ENCODE measurements around the gene PLPP2. TPM values are rescaled to one million over a fixed set of nuclear protein-coding genes. Genes with fewer than 3 reads are reported as not detected.

The PLPP2 gene
- total and polyA plus RNA-seq, 2 experiments from 2014 or later, result 9.9 to 20.2 TPM

DNA sequence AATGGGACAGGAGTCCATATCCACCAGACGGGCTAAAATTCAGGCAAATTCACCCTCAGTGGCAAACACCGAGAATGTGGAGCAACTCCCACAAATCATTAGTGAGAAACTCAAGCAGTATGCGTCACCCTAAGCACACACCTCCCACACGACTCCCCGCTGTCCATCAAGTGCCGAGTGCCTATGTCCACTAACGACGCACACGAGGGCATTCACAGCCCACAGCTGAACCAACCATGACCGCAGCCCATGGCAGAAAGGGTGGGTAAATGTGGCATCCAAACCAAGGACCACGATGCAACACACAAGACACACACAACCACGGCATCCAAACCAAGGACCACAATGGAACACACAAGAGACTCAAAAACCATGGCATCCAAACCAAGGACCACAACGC, 31.4 kb upstream of the PLPP2 start:
- peaks cover 19% of the 10 kb centered on the region for H3K79me2 ChIP-seq
- no peak for DNase-seq (ENCODE audit: low spot score)
- H3K27ac ChIP-seq, result no peak overlapping the region
- WGBS (ENCODE audit: low lambda C conversion rate, missing lambda C conversion rate), result 97% methylated on average over 13 of the region's 13 CpGs
- H3K4me2 ChIP-seq, result no peak overlapping the region
- H3K27me3 ChIP-seq, result no peaks in the 10 kb centered on the region
- H4K20me1 ChIP-seq (ENCODE audit: insufficient read depth, poor library complexity, severe bottlenecking), result no peaks in the 10 kb centered on the region
- H3K4me3 ChIP-seq, result no peak overlapping the region
- H2AFZ ChIP-seq, result no peak overlapping the region
- H3K9me3 ChIP-seq (ENCODE audit: low read depth), result no peaks in the 10 kb centered on the region
- H3K36me3 ChIP-seq (replicated peaks; ENCODE audit: insufficient read depth, low read depth), result peaks cover 4% of the 10 kb centered on the region
- TF ChIP-seq EZH2 (IDR thresholded peaks at IDR 0.05; ENCODE audit: borderline replicate concordance) (no peak), EZH2phosphoT487 (IDR thresholded peaks at IDR 0.05; ENCODE audit: low read depth, severe bottlenecking, unreplicated experiment) (no peak)
- TF ChIP-seq, protein P1, sequence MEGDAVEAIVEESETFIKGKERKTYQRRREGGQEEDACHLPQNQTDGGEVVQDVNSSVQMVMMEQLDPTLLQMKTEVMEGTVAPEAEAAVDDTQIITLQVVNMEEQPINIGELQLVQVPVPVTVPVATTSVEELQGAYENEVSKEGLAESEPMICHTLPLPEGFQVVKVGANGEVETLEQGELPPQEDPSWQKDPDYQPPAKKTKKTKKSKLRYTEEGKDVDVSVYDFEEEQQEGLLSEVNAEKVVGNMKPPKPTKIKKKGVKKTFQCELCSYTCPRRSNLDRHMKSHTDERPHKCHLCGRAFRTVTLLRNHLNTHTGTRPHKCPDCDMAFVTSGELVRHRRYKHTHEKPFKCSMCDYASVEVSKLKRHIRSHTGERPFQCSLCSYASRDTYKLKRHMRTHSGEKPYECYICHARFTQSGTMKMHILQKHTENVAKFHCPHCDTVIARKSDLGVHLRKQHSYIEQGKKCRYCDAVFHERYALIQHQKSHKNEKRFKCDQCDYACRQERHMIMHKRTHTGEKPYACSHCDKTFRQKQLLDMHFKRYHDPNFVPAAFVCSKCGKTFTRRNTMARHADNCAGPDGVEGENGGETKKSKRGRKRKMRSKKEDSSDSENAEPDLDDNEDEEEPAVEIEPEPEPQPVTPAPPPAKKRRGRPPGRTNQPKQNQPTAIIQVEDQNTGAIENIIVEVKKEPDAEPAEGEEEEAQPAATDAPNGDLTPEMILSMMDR (IDR thresholded peaks at IDR 0.05; ENCODE audit: poor library complexity), result no peak
- H3K4me1 ChIP-seq (ENCODE audit: insufficient read depth), result no peaks in the 10 kb centered on the region
- H3K9me2 ChIP-seq (replicated peaks; ENCODE audit: insufficient read depth), result no peaks in the 10 kb centered on the region

GRCh38 chr19:318509-318774, 27.2 kb upstream of the PLPP2 start:
- Histone ChIP-seq H3K4me3 (no peak overlapping the region), H4K20me1 (ENCODE audit: insufficient read depth, poor library complexity, severe bottlenecking) (peaks cover 3% of the 10 kb centered on the region), H3K27ac (no peak overlapping the region), H3K36me3 (replicated peaks; ENCODE audit: insufficient read depth, low read depth) (no peaks in the 10 kb centered on the region), H3K4me2 (no peak overlapping the region), H3K9me3 (ENCODE audit: low read depth) (no peaks in the 10 kb centered on the region), H3K9me2 (replicated peaks; ENCODE audit: insufficient read depth) (no peaks in the 10 kb centered on the region), H3K4me1 (ENCODE audit: insufficient read depth) (no peaks in the 10 kb centered on the region), H2AFZ (no peak overlapping the region), H3K27me3 (no peaks in the 10 kb centered on the region), H3K79me2 (peaks cover 35% of the 10 kb centered on the region)
- DNase-seq (ENCODE audit: low spot score), result no peak
- TF ChIP-seq EZH2 (IDR thresholded peaks at IDR 0.05; ENCODE audit: borderline replicate concordance) (no peak), EZH2phosphoT487 (IDR thresholded peaks at IDR 0.05; ENCODE audit: low read depth, severe bottlenecking, unreplicated experiment) (no peak)
- TF ChIP-seq, protein P1 (IDR thresholded peaks at IDR 0.05; ENCODE audit: poor library complexity), result no peak
- 97% methylated on average over 5 of the region's 5 CpGs for WGBS (ENCODE audit: low lambda C conversion rate, missing lambda C conversion rate)

DNA sequence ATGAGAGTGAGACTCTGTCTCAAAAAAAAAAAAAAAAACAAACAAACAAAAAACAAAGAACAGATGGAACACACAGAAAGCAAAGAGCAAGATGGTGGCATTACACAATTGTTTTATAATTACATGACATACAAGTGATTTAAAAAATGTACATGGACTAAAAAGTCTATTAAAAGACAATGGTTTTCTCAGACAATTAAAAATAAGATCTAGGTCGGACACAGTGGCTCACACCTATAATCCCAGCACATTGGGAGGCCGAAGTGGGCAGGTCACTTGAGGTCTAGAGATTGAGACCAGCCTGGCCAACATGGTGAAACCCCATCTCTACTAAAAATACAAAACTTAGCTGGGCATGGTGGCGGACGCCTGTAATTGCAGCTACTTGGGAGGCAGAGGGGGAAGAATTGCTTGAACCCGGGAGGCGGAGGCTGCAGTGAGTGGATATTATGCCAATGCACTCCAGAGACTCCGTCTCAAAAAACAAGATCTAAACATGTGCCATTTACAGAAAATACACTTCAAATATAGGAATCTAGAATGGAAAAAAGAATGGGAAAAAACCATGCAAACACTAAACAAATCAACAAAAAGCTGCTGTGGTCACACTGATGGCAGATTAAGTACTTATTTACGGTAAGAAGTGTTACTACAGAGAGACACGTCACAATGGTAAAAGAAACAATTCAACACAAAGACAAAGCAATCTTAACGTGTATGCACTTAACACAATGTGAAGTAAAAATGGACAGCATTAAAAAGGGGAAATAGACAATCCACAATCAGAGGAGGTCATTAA, 26.7 kb upstream of the PLPP2 start:
- H2AFZ ChIP-seq, result no peak overlapping the region
- TF ChIP-seq, protein P1 (IDR thresholded peaks at IDR 0.05; ENCODE audit: poor library complexity), result no peak
- TF ChIP-seq EZH2 (IDR thresholded peaks at IDR 0.05; ENCODE audit: borderline replicate concordance) (no peak), EZH2phosphoT487 (IDR thresholded peaks at IDR 0.05; ENCODE audit: low read depth, severe bottlenecking, unreplicated experiment) (no peak)
- no peak overlapping the region for H3K27ac ChIP-seq
- H3K4me2 ChIP-seq, result no peak overlapping the region
- no peaks in the 10 kb centered on the region for H3K9me2 ChIP-seq (replicated peaks; ENCODE audit: insufficient read depth)
- 99% methylated on average over 10 of the region's 10 CpGs for WGBS (ENCODE audit: low lambda C conversion rate, missing lambda C conversion rate)
- no peaks in the 10 kb centered on the region for H3K36me3 ChIP-seq (replicated peaks; ENCODE audit: insufficient read depth, low read depth)
- no peak for DNase-seq (ENCODE audit: low spot score)
- H3K9me3 ChIP-seq (ENCODE audit: low read depth), result no peaks in the 10 kb centered on the region
- H3K27me3 ChIP-seq, result no peaks in the 10 kb centered on the region
- H3K4me3 ChIP-seq, result no peak overlapping the region
- H3K79me2 ChIP-seq, result peaks cover 35% of the 10 kb centered on the region
- no peaks in the 10 kb centered on the region for H3K4me1 ChIP-seq (ENCODE audit: insufficient read depth)
- peaks cover 3% of the 10 kb centered on the region for H4K20me1 ChIP-seq (ENCODE audit: insufficient read depth, poor library complexity, severe bottlenecking)

Measured in hepatocyte (in vitro differentiated cells).